Measurements from ENCODE around the gene PTH2R. TPM values are rescaled to one million over a fixed set of nuclear protein-coding genes. Genes with fewer than 3 reads are reported as not detected.

PTH2R gene
- total and polyA plus RNA-seq, 2 of the 4 experiments (the other 2 are of a cell fraction), result under 0.01 TPM; not detected in 1

GRCh38 chr2:208415255-208415654, 8.7 kb downstream of the PTH2R start:
- H3K4ac ChIP-seq (ENCODE audit: low read depth, low read length), result no peak overlapping the region
- H3K14ac ChIP-seq (replicated peaks; ENCODE audit: low read depth, low read length), result no peak overlapping the region
- no peak overlapping the region for H2AK9ac ChIP-seq (replicated peaks; ENCODE audit: low read depth, low read length, poor library complexity)
- H4K8ac ChIP-seq (ENCODE audit: low read depth in 2 of 2, low read length in 2 of 2), result no peak overlapping the region
- DNase-seq, result no peak
- ATAC-seq (ENCODE audit: low read depth), result no peak
- no peak overlapping the region for H3K23ac ChIP-seq (ENCODE audit: low read depth, low read length)
- no peak overlapping the region for H4K5ac ChIP-seq (ENCODE audit: low read depth, low read length)
- ChIA-PET CTCF (no interaction called here), POLR2A (ENCODE audit: unreplicated experiment) (no interaction called here)
- H3K56ac ChIP-seq (ENCODE audit: extremely low read depth, insufficient read depth, low read length), result no peak overlapping the region
- H3K4me2 ChIP-seq (ENCODE audit: low read depth, low read length), result no peak overlapping the region
- H3K27ac ChIP-seq (ENCODE audit: insufficient read depth, low read length), result no peak overlapping the region
- no peaks in the 10 kb centered on the region for H3K36me3 ChIP-seq (ENCODE audit: control insufficient read depth, insufficient read depth, low read length)
- no peak overlapping the region for H2AFZ ChIP-seq (replicated peaks; ENCODE audit: low read length, poor library complexity)
- no peak overlapping the region for H3K9ac ChIP-seq (ENCODE audit: low read depth, low read length)
- intact Hi-C loops (cut with micrococcal nuclease) (no loop called here), dilution Hi-C loops (cut with HindIII; ENCODE audit: low sequenced_read_pairs, unreplicated experiment) (no loop called here), in situ Hi-C loops (cut with MboI; ENCODE audit: low sequenced_read_pairs) (loop anchor here (25.0 kb wide), 1 partner anchor 897 kb away; no protein-coding TSS in a partner anchor)
- H3K79me1 ChIP-seq (ENCODE audit: low read depth in 1 of 2, low read length in 2 of 2), result no peaks in the 10 kb centered on the region
- H4K20me1 ChIP-seq (ENCODE audit: insufficient read depth, low read length), result no peaks in the 10 kb centered on the region
- no peak overlapping the region for H2BK5ac ChIP-seq (ENCODE audit: low read depth, low read length, poor library complexity, severe bottlenecking)
- no peak overlapping the region for H2BK20ac ChIP-seq (ENCODE audit: low read depth, low read length)
- no peaks in the 10 kb centered on the region for H3K4me1 ChIP-seq (ENCODE audit: control insufficient read depth, insufficient read depth, low read length)
- no peaks in the 10 kb centered on the region for H3K9me1 ChIP-seq (ENCODE audit: insufficient read depth, low read length)
- H2AK5ac ChIP-seq (ENCODE audit: low read depth, low read length), result no peak overlapping the region
- no peak for TF ChIP-seq POLR2A (IDR thresholded peaks at IDR 0.05; ENCODE audit: low read depth, low read length)
- no peak for TF ChIP-seq USF2 (IDR thresholded peaks at IDR 0.05; ENCODE audit: low read depth, low read length)
- no peak for TF ChIP-seq MXI1 (IDR thresholded peaks at IDR 0.05; ENCODE audit: borderline replicate concordance, low read depth, low read length)
- no peak for TF ChIP-seq MAZ (IDR thresholded peaks at IDR 0.05; ENCODE audit: borderline replicate concordance, low read depth, low read length)
- TF ChIP-seq FOS (IDR thresholded peaks at IDR 0.05; ENCODE audit: low read depth, low read length), result no peak
- no peak for TF ChIP-seq RAD21 (IDR thresholded peaks at IDR 0.05; ENCODE audit: low read length)
- TF ChIP-seq RFX5 (IDR thresholded peaks at IDR 0.05; ENCODE audit: low read depth, low read length), result no peak
- TF ChIP-seq NFE2L2 (IDR thresholded peaks at IDR 0.05; ENCODE audit: low read depth, low read length), result no peak
- TF ChIP-seq MAFK (IDR thresholded peaks at IDR 0.05; ENCODE audit: low read depth, low read length), result no peak
- no peak overlapping the region for H3K4me3 ChIP-seq (ENCODE audit: insufficient read depth, low read depth, low read length)
- H3K18ac ChIP-seq (ENCODE audit: low read depth, low read length), result no peak overlapping the region
- no peak overlapping the region for H4K91ac ChIP-seq (ENCODE audit: insufficient read depth, low read depth, low read length)
- WGBS, 2 experiments (ENCODE audit: extremely low coverage in 2 of 2, insufficient read length in 1 of 2), result no CpG with 5 or more reads among the region's 4 CpGs
- H2BK120ac ChIP-seq (ENCODE audit: low read depth, low read length), result no peak overlapping the region
- BruUV-seq (replicated peaks), result no TSS peak
- no peaks in the 10 kb centered on the region for H3K27me3 ChIP-seq (ENCODE audit: control insufficient read depth, insufficient read depth, low read length)
- no peaks in the 10 kb centered on the region for H3K9me3 ChIP-seq (ENCODE audit: control insufficient read depth, insufficient read depth, low read length)
- H2BK15ac ChIP-seq (ENCODE audit: low read depth, low read length), result no peak overlapping the region

Measured in IMR-90 (cell line).